ENCODE measurements around the gene SEC61B. TPM values are rescaled to one million over a fixed set of nuclear protein-coding genes. Genes with fewer than 3 reads are reported as not detected.

Gene SEC61B
- total and polyA plus RNA-seq, 9 donors = 71.7 to 119 (median 108) TPM

- WGBS (ENCODE audit: insufficient coverage) = 86% methylated on average over 1 of the region's 1 CpG
- H3K4me3 ChIP-seq (ENCODE audit: low read length) = no peak overlapping the region
- no peaks in the 10 kb centered on the region for H3K27me3 ChIP-seq (ENCODE audit: control insufficient read depth, insufficient read depth, low read length)
- no peak overlapping the region for H3K27ac ChIP-seq (ENCODE audit: low read length)
- no peak for DNase-seq
- H3K9me3 ChIP-seq (replicated peaks; ENCODE audit: control insufficient read depth, low read depth, low read length) = peaks cover 13% of the 10 kb centered on the region
- no peaks in the 10 kb centered on the region for H3K4me1 ChIP-seq (ENCODE audit: control insufficient read depth, insufficient read depth, low read length)
- peaks cover 13% of the 10 kb centered on the region for H3K36me3 ChIP-seq (ENCODE audit: control insufficient read depth, insufficient read depth, low read length)
Measured at GRCh38 chr9:99211746-99212145, 10.3 kb upstream of the SEC61B start.

GRCh38 chr9:99213197-99213596, 8.9 kb upstream of the SEC61B start:
- no peak for DNase-seq
- Histone ChIP-seq H3K4me3 (ENCODE audit: low read length) (no peak overlapping the region), H3K4me1 (ENCODE audit: control insufficient read depth, insufficient read depth, low read length) (no peaks in the 10 kb centered on the region), H3K9me3 (replicated peaks; ENCODE audit: control insufficient read depth, low read depth, low read length) (peaks cover 13% of the 10 kb centered on the region), H3K36me3 (ENCODE audit: control insufficient read depth, insufficient read depth, low read length) (peaks cover 17% of the 10 kb centered on the region), H3K27me3 (ENCODE audit: control insufficient read depth, insufficient read depth, low read length) (no peaks in the 10 kb centered on the region), H3K27ac (ENCODE audit: low read length) (no peak overlapping the region)
- no CpG with 5 or more reads among the region's 1 CpG for WGBS (ENCODE audit: insufficient coverage)

- no CpG with 5 or more reads among the region's 1 CpG for WGBS (ENCODE audit: insufficient coverage)
- Histone ChIP-seq H3K27ac (ENCODE audit: low read length) (no peak overlapping the region), H3K36me3 (ENCODE audit: control insufficient read depth, insufficient read depth, low read length) (peaks cover 23% of the 10 kb centered on the region), H3K27me3 (ENCODE audit: control insufficient read depth, insufficient read depth, low read length) (no peaks in the 10 kb centered on the region), H3K9me3 (replicated peaks; ENCODE audit: control insufficient read depth, low read depth, low read length) (peaks cover 6% of the 10 kb centered on the region), H3K4me3 (ENCODE audit: low read length) (no peak overlapping the region), H3K4me1 (ENCODE audit: control insufficient read depth, insufficient read depth, low read length) (peaks cover 5% of the 10 kb centered on the region)
- DNase-seq = no peak
Measured at GRCh38 chr9:99216073-99216472, 6.0 kb upstream of the SEC61B start.

- H3K27ac ChIP-seq (ENCODE audit: low read length) = no peak overlapping the region
- H3K36me3 ChIP-seq (ENCODE audit: control insufficient read depth, insufficient read depth, low read length) = peaks cover 29% of the 10 kb centered on the region
- no peak for DNase-seq
- no peaks in the 10 kb centered on the region for H3K27me3 ChIP-seq (ENCODE audit: control insufficient read depth, insufficient read depth, low read length)
- H3K4me3 ChIP-seq (ENCODE audit: low read length) = no peak overlapping the region
- H3K9me3 ChIP-seq (replicated peaks; ENCODE audit: control insufficient read depth, low read depth, low read length) = no peaks in the 10 kb centered on the region
- H3K4me1 ChIP-seq (ENCODE audit: control insufficient read depth, insufficient read depth, low read length) = peaks cover 11% of the 10 kb centered on the region
- no CpG with 5 or more reads among the region's 4 CpGs for WGBS (ENCODE audit: insufficient coverage)
Measured at GRCh38 chr9:99220011-99220410, 2.1 kb upstream of the SEC61B start.

GRCh38 chr9:99221266-99221620, 839 bp upstream of the SEC61B start:
- H3K4me1 ChIP-seq (ENCODE audit: control insufficient read depth, insufficient read depth, low read length) = peaks cover 11% of the 10 kb centered on the region
- WGBS (ENCODE audit: insufficient coverage) = 0% methylated on average over 25 of the region's 25 CpGs
- H3K27ac ChIP-seq (ENCODE audit: low read length) = peak overlapping the region; percentile 99
- H3K9me3 ChIP-seq (replicated peaks; ENCODE audit: control insufficient read depth, low read depth, low read length) = no peaks in the 10 kb centered on the region
- no peak for DNase-seq
- H3K36me3 ChIP-seq (ENCODE audit: control insufficient read depth, insufficient read depth, low read length) = peaks cover 27% of the 10 kb centered on the region
- H3K4me3 ChIP-seq (ENCODE audit: low read length) = peak overlapping the region; percentile 86
- H3K27me3 ChIP-seq (ENCODE audit: control insufficient read depth, insufficient read depth, low read length) = no peaks in the 10 kb centered on the region

- no peaks in the 10 kb centered on the region for H3K9me3 ChIP-seq (replicated peaks; ENCODE audit: control insufficient read depth, low read depth, low read length)
- DNase-seq = peak; percentile 16
- peak overlapping the region; percentile 86 for H3K4me3 ChIP-seq (ENCODE audit: low read length)
- H3K27me3 ChIP-seq (ENCODE audit: control insufficient read depth, insufficient read depth, low read length) = no peaks in the 10 kb centered on the region
- H3K27ac ChIP-seq (ENCODE audit: low read length) = peak overlapping the region; percentile 99
- H3K4me1 ChIP-seq (ENCODE audit: control insufficient read depth, insufficient read depth, low read length) = peaks cover 11% of the 10 kb centered on the region
- WGBS (ENCODE audit: insufficient coverage) = 8% methylated on average over 28 of the region's 30 CpGs
- H3K36me3 ChIP-seq (ENCODE audit: control insufficient read depth, insufficient read depth, low read length) = peaks cover 37% of the 10 kb centered on the region
Measured at GRCh38 chr9:99222416-99223270, 561 bp downstream of the SEC61B start.

GRCh38 chr9:99224445-99224844, 2.4 kb downstream of the SEC61B start:
- H3K27me3 ChIP-seq (ENCODE audit: control insufficient read depth, insufficient read depth, low read length) = no peaks in the 10 kb centered on the region
- H3K27ac ChIP-seq (ENCODE audit: low read length) = no peak overlapping the region
- H3K36me3 ChIP-seq (ENCODE audit: control insufficient read depth, insufficient read depth, low read length) = peaks cover 40% of the 10 kb centered on the region
- H3K4me1 ChIP-seq (ENCODE audit: control insufficient read depth, insufficient read depth, low read length) = peaks cover 11% of the 10 kb centered on the region
- DNase-seq = no peak
- 100% methylated on average over 1 of the region's 2 CpGs for WGBS (ENCODE audit: insufficient coverage)
- H3K9me3 ChIP-seq (replicated peaks; ENCODE audit: control insufficient read depth, low read depth, low read length) = no peaks in the 10 kb centered on the region
- H3K4me3 ChIP-seq (ENCODE audit: low read length) = no peak overlapping the region

GRCh38 chr9:99226054-99226453, 4.0 kb downstream of the SEC61B start:
- Histone ChIP-seq H3K4me1 (ENCODE audit: control insufficient read depth, insufficient read depth, low read length) (peaks cover 6% of the 10 kb centered on the region), H3K27ac (ENCODE audit: low read length) (no peak overlapping the region)

GRCh38 chr9:99230206-99230605, 8.1 kb downstream of the SEC61B start:
- WGBS (ENCODE audit: insufficient coverage) = no CpG with 5 or more reads among the region's 3 CpGs
- H3K27ac ChIP-seq (ENCODE audit: low read length) = no peak overlapping the region

More at GRCh38 chr9:99226054-99226453, 4.0 kb downstream of the SEC61B start:
- Histone ChIP-seq H3K9me3 (replicated peaks; ENCODE audit: control insufficient read depth, low read depth, low read length) (no peaks in the 10 kb centered on the region), H3K36me3 (ENCODE audit: control insufficient read depth, insufficient read depth, low read length) (peaks cover 50% of the 10 kb centered on the region), H3K27me3 (ENCODE audit: control insufficient read depth, insufficient read depth, low read length) (no peaks in the 10 kb centered on the region), H3K4me3 (ENCODE audit: low read length) (no peak overlapping the region)
- DNase-seq = no peak
- no CpG with 5 or more reads among the region's 5 CpGs for WGBS (ENCODE audit: insufficient coverage)

GRCh38 chr9:99231711-99232110, 9.6 kb downstream of the SEC61B start:
- no peaks in the 10 kb centered on the region for H3K4me1 ChIP-seq (ENCODE audit: control insufficient read depth, insufficient read depth, low read length)
- no peak for DNase-seq
- H3K9me3 ChIP-seq (replicated peaks; ENCODE audit: control insufficient read depth, low read depth, low read length) = no peaks in the 10 kb centered on the region
- WGBS (ENCODE audit: insufficient coverage) = 60% methylated on average over 1 of the region's 2 CpGs
- H3K27me3 ChIP-seq (ENCODE audit: control insufficient read depth, insufficient read depth, low read length) = no peaks in the 10 kb centered on the region
- H3K4me3 ChIP-seq (ENCODE audit: low read length) = no peak overlapping the region
- peaks cover 36% of the 10 kb centered on the region for H3K36me3 ChIP-seq (ENCODE audit: control insufficient read depth, insufficient read depth, low read length)
- H3K27ac ChIP-seq (ENCODE audit: low read length) = no peak overlapping the region

More at GRCh38 chr9:99230206-99230605, 8.1 kb downstream of the SEC61B start:
- no peaks in the 10 kb centered on the region for H3K9me3 ChIP-seq (replicated peaks; ENCODE audit: control insufficient read depth, low read depth, low read length)
- no peaks in the 10 kb centered on the region for H3K4me1 ChIP-seq (ENCODE audit: control insufficient read depth, insufficient read depth, low read length)
- no peak overlapping the region for H3K4me3 ChIP-seq (ENCODE audit: low read length)
- DNase-seq = no peak
- peaks cover 47% of the 10 kb centered on the region for H3K36me3 ChIP-seq (ENCODE audit: control insufficient read depth, insufficient read depth, low read length)
- H3K27me3 ChIP-seq (ENCODE audit: control insufficient read depth, insufficient read depth, low read length) = no peaks in the 10 kb centered on the region
